HepG2 (cell line): ENCODE measurements around the gene THRAP3. TPM values are rescaled to one million over a fixed set of nuclear protein-coding genes. Genes with fewer than 3 reads are reported as not detected.

Source experiments
- CBFB ChIP-seq: sonication (generic); formaldehyde crosslinking; IDR thresholded peaks from 2 replicates; pipeline ENCODE4 v1.4.0; 2020; ENCODE audit warnings: missing genetic modification reagents
- PHF8 ChIP-seq: sonication (generic); formaldehyde crosslinking; IDR thresholded peaks from 2 replicates; pipeline ENCODE4 v1.5.0; 2020; ENCODE audit warnings: missing genetic modification reagents
- PRDM4 ChIP-seq: sonication (generic); formaldehyde crosslinking; IDR thresholded peaks from 2 replicates; pipeline ENCODE4 v1.9.0; 2021; ENCODE audit warnings: missing genetic modification reagents, borderline replicate concordance
- TOE1 ChIP-seq: sonication (generic); formaldehyde crosslinking; IDR thresholded peaks from 2 replicates; pipeline ENCODE4 v1.4.0; 2020; ENCODE audit warnings: mild to moderate bottlenecking, missing genetic modification reagents
- TRIM24 ChIP-seq: sonication (generic); formaldehyde crosslinking; IDR thresholded peaks from 2 replicates; pipeline ENCODE4 v1.8.0; 2022; ENCODE audit warnings: mild to moderate bottlenecking, missing genetic modification reagents
- ZNF3 ChIP-seq: IDR thresholded peaks from 2 replicates; pipeline ENCODE4 v1.7.0; 2017; ENCODE audit warnings: inconsistent platforms
- ZNF407 ChIP-seq: sonication (generic); formaldehyde crosslinking; IDR thresholded peaks from one replicate; pipeline ENCODE4 v1.5.1; 2020; ENCODE audit warnings: mild to moderate bottlenecking, missing genetic modification reagents; ENCODE audit errors: not compliant biosample characterization
- ZNF496 ChIP-seq: sonication (generic); formaldehyde crosslinking; IDR thresholded peaks from 2 replicates; pipeline ENCODE4 v1.8.1; 2023; ENCODE audit warnings: mild to moderate bottlenecking, moderate library complexity, missing genetic modification reagents; ENCODE audit not compliant: insufficient replicate concordance
- ZNF605 ChIP-seq: sonication (generic); formaldehyde crosslinking; IDR thresholded peaks from 2 replicates; pipeline ENCODE4 v1.8.0; 2022; ENCODE audit warnings: mild to moderate bottlenecking, missing genetic modification reagents
- ZNF879 ChIP-seq: sonication (generic); formaldehyde crosslinking; IDR thresholded peaks from 2 replicates; pipeline ENCODE4 v1.8.1; 2023; ENCODE audit warnings: missing genetic modification reagents
- polyA plus RNA-seq, 8 experiments: library from polyadenylated mRNA; depleted of rRNA in 3 of 8; stranded (reverse) in 7 of 8; unstranded in 1 of 8; fragments of >200 nt; fragmentation: Illumina TruSeq in 4 of 8; extraction: Trizol in 4 of 8; gene quantifications; 2 replicates each; pipeline versions ENCODE4 v1.2.1 to v1.2.3, GENCODE V29; 2011 to 2016; ENCODE audit warnings: low read depth in 4 of 8, missing spikeins in 1 of 8, mixed read lengths in 1 of 8; ENCODE audit not compliant: insufficient read depth in 1 of 8
- total RNA-seq, 5 experiments: library from RNA; depleted of rRNA; stranded (reverse); fragments of >200 nt; fragmentation: Illumina TruSeq; extraction: Trizol; gene quantifications; 2 replicates each; pipeline ENCODE4 v1.2.3, GENCODE V29; 2016; ENCODE audit warnings: low read depth in 1 of 5
- TF ChIP-seq, protein P1 (sequence below): sonication (generic); formaldehyde crosslinking; conservative IDR thresholded peaks from 2 replicates; pipeline ENCODE4 v1.8.0; 2022; ENCODE audit warnings: missing genetic modification reagents
- TF ChIP-seq, protein P2 (sequence below): IDR thresholded peaks from 2 replicates; pipeline ENCODE4 v1.6.1; 2016; ENCODE audit warnings: control low read depth

The THRAP3 gene
- total and polyA plus RNA-seq, 2 of the 13 experiments (the other 11 are each of a cell fraction or from before 2014, with no cell fraction given) = 45.0 to 92.6 TPM

DNA sequence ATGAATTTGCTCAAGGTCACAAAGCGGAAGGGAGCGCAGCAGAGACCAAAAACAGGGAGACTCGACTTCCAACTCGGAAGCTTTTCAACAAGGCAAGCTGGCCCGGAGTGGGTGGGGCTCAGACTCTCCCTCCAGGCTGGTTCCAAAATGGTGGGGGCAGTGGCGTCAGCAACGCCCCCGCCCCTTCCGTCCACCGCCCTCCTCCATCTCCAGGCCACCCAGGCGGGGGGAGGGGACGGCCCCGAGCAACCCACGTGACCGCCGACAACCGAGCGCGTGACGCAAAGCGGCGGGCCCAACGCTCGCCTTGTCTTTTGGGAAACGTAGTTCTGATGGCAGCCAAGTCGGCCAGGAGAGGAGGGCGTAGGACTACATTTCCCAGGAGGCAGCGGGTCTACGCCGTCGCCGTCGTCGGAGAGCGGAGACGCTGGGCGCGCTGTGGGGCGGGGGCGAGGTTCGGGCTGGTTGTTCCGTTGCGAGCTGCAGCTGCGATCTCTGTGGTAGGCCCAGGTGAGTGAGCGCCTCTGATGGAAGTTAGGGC, at the start of gene THRAP3 (continued):
- no peak for TF ChIP-seq ZNF407 (CRISPR knock-in tag)
- TF ChIP-seq TOE1 (CRISPR knock-in tag) = no peak
- no peak for TF ChIP-seq ZNF3
- TF ChIP-seq ZNF605 (CRISPR knock-in tag) = peak; percentile 73; the same call in 1 of the 2 replicates
- TF ChIP-seq, protein P1, sequence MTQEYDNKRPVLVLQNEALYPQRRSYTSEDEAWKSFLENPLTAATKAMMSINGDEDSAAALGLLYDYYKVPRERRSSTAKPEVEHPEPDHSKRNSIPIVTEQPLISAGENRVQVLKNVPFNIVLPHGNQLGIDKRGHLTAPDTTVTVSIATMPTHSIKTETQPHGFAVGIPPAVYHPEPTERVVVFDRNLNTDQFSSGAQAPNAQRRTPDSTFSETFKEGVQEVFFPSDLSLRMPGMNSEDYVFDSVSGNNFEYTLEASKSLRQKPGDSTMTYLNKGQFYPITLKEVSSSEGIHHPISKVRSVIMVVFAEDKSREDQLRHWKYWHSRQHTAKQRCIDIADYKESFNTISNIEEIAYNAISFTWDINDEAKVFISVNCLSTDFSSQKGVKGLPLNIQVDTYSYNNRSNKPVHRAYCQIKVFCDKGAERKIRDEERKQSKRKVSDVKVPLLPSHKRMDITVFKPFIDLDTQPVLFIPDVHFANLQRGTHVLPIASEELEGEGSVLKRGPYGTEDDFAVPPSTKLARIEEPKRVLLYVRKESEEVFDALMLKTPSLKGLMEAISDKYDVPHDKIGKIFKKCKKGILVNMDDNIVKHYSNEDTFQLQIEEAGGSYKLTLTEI (CRISPR knock-in tag) = no peak
- TF ChIP-seq ZNF496 (CRISPR knock-in tag) = no peak
- TF ChIP-seq, protein P2, sequence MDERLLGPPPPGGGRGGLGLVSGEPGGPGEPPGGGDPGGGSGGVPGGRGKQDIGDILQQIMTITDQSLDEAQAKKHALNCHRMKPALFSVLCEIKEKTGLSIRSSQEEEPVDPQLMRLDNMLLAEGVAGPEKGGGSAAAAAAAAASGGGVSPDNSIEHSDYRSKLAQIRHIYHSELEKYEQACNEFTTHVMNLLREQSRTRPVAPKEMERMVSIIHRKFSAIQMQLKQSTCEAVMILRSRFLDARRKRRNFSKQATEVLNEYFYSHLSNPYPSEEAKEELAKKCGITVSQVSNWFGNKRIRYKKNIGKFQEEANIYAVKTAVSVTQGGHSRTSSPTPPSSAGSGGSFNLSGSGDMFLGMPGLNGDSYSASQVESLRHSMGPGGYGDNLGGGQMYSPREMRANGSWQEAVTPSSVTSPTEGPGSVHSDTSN = no peak
- TF ChIP-seq PRDM4 (CRISPR knock-in tag) = no peak
- TF ChIP-seq ZNF879 (CRISPR knock-in tag) = no peak
- TF ChIP-seq CBFB (CRISPR knock-in tag) = peak; percentile 58
- peak; percentile 90 for TF ChIP-seq PHF8 (CRISPR knock-in tag)
- TF ChIP-seq TRIM24 (CRISPR knock-in tag) = no peak
